HPDE6-E6E7 (cell line): ENCODE measurements around the gene EDAR.

Experiments used
- DNase-seq: peaks from one replicate; pipeline ENCODE4 v3.0.0; 2011; ENCODE audit warnings: missing footprints; ENCODE audit errors: extremely low spot score

The EDAR gene

DNA sequence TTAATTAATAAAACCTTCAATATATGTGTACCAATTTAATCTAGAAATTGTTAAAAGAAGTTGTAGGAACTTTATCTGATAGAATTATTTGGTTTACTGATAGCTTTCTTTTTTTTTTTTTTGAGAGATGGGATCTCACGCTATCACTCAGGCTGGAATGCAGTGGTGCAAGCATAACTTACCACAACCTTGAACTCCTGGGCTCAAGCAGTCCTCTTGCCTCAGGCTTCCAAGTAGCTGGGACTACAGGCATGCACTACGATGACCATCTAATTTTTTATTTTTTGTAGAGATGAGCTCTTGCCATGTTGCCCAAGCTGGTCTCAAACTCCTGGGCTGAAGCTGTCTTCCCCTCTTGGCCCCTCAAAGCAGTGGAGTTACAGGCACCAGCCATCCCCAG lies 135.6 kb downstream of the EDAR start:
- DNase-seq = no peak

GRCh38 chr2:108852375-108852774 lies 136.6 kb downstream of the EDAR start:
- no peak for DNase-seq

- no peak for DNase-seq
These were observed 142.0 kb downstream of the EDAR start for GRCh38 chr2:108847000-108847399.

- DNase-seq = no peak
These were observed 143.1 kb downstream of the EDAR start for GRCh38 chr2:108845923-108846322.
